GM18508 (cell line): ENCODE results near the gene C1QL2.

Source experiments
- ATAC-seq: cut with Tn5 transposase; IDR thresholded peaks from one replicate; pipeline ENCODE4 v1.9.1; 2021; ENCODE audit warnings: moderate number of reproducible peaks; ENCODE audit not compliant: insufficient read depth, unreplicated experiment

C1QL2 gene

DNA sequence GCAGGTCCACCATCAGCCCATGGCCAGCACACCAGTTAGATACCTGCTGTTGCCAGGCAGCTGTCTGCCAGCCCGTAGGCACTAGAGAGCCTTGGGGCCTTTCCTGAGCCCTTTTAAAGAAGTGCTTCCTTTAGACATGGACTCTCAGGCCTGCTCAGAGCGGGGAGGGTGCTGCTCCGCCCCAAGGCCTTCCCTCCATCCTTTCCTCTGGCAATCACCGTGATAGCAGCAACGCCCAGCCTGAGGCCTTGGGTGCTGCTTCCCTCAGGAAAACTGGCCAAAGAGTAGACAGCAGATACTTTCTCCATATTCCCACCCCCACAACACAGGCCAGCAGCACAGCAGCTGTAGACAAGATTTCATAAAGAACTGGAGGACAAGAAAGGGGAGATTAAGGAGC lies 22.3 kb upstream of the C1QL2 start:
- no peak for ATAC-seq

DNA sequence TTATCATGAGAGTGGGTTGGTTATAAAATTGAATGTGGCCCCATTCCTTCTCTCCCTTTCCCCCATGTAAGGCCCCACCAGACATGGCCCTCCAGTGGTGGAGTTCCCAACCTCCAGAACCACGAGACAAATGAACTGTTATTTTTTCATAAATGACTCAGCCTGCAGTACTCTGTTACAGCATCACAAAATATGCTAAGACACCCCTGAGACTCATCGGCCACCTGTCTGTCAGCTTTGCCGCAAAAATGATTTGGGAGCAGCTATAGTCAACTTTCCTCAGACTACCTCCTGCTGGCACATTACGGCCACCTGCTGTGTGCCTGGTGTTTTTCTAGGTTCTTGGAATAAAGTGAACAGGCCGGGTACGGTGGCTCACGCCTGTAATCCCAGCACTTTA lies 21.4 kb upstream of the C1QL2 start:
- no peak for ATAC-seq

DNA sequence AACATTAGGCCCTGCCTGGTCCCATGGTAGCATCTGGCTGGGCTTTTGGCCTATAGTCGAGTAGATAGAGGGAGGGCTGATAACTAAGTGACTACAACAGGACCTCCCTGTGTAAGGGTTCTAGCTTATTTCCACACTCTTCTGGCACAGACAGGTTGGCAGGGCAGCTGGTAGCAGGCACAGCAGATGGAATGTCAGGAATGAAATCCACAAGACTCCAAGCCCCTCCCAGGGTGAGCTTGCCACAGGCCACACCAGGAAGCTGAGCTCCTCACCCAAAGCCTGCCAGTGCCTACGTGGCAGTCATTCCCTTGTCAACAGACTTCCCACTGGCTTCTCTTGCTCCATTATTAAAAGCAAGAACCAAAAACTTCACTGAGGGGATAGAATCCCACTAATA lies 20.7 kb upstream of the C1QL2 start:
- no peak for ATAC-seq

DNA sequence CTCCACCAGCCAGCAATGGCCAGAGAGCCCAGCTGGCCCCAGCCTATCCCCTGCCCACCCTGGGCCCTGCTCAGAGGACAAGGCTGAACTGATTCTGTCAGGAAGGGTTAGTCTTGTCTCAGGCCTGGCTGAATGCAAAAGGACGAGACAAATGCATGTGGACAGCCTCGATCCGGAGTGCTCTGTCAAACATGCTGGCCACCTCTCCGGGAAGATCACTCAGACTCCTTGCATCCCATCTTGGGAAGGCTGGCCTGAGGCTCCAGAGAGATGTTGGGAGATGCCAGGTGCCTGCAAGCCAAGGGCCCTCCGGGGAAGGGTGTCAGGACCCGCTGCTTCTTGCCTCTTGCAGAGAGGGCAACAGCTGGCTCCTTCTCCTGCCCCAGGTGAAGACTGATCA lies 20.2 kb upstream of the C1QL2 start:
- no peak for ATAC-seq

DNA sequence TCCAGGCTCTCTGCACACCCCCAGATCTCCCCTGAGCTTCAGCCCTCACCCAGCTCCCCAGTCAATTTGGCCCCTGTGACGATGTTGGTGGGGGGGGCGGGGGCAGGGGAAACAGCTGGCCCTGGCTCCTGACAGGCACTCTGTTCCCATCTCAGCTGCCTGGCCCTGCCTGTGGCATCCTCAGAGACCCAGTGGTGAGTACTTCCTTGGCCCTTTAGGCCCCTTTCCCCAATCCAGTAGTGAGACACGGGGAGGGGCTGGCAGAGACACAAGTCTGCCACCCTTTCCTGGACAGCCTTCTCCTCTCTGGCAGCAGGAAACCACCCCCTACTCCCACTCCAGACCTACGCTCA lies 19.3 kb upstream of the C1QL2 start:
- no peak for ATAC-seq

DNA sequence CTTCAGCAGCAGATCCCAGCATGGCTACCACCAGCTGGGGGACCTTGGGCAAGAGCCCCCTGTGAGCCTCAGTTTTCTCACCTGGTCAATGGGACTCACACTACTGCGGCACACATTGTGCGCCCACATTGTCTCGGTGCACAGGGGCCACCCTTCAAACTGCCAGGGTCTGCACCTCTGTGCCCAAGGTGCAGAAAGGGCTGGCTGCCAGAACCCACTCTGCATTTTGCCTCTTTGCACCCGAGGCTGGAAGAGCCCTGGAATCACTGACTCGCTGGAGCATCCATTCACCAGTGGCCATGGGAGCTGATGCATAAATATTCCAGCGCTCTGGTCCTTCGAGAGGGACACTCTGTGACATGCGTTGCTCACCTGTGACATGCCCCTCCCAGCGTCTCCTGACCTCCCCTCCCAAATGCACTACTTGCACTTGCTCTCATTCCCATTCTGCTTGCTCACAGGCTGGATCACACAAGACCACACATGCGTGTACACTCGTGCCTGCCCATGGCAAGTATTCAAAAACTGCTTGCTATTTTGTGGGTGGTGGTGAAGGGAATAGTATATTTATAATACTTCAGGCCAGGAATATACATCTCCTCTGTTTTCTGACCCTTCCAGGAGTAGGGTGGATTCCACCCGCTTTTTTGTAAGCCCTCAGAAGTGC lies 18.8 kb upstream of the C1QL2 start:
- no peak for ATAC-seq

DNA sequence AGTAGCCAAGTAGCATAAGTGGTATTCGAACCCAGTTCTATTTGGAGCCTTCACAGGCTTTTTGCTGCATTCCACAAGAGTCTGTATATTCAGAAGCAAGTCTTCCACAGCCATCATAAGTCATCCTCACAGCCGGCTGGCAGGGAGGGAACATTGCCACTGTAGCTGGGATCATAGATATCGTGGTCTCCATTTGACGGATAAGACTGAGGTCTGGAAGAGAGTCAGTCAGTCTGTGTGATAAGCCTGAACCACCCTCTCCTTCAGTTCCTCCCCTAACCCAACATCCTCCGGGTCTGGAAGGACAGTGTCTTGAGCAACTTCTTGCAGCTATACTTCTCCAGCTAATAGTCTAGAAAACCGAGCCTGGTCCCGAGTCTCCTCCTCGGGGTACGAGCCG lies 17.0 kb upstream of the C1QL2 start:
- no peak for ATAC-seq

DNA sequence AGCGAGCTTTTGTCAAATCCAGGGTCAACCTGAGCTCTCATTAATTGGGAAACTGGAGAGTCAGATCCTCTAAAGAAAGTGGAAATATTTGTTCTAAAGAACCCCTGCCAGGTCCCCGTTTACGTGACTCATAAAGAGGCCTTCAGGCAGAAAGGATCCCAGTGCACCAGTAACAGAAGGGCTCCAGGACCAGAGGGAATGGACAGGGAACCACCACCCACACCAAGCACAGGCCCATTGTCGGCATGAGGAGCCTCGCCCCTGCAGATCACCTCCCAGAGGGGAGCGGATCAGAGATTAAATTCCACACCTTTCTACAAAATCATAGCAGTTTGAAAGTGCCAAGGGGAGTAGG lies 16.4 kb upstream of the C1QL2 start:
- ATAC-seq: no peak

DNA sequence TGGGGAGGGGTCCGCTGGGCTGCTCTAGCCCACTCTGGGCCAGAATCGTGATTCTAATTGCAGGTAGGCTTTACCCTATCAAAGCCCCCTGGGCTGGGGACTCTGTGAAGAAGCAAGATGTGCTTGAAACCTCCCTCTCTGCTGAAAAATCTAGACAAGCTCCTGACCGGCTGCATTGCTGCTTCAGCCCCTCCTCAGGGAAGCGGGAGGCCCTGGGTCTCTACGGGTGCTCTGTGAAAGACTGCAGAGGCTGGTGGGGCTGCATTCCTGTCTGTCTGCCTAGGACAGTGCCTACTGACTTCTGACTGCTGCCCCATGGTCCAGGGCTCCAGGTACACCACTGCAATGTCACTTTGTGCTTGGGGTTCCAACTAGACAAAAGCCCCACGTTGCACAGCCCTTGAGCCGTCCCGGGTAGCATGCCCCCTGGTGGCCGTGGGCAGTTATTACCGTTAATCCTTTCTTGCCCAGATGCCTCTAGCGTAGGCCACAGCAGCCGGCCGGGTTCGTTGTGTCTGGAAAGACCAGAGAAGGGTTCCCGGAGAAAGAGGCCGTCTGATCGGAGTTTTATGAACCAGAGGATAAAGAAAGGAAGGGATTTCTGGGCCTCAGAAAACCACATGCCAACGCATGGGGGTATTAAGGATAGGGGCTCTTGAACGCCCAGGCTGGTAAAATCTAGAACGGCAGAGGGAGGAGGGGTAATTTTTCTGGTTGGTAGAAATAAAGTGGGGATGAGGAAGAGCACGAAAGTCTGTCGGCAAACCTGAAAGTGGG lies 15.9 kb upstream of the C1QL2 start:
- ATAC-seq: no peak

DNA sequence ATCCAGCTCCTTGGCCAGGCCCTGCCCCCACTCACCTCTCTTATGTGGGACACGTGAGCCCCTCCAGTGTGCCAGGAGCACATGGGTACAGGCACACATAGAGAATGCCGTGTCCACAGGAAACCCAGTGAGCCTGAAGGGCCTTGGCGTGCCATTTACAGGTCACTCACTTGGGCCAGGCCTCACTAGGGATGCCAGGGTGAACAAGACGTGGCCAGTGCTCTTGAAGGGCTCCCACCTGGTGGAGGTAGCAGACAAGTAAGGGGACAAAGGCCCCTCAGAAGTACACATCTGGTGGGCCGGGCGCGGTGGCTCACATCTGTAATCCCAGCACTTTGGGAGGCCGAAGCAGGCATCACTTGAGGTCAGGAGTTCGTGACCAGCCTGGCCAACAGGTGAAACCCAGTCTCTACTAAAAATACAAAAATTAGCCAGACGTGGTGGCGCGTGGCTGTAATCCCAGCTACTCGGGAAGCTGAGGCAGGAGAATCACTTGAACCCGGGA lies 15.1 kb upstream of the C1QL2 start:
- ATAC-seq: no peak

DNA sequence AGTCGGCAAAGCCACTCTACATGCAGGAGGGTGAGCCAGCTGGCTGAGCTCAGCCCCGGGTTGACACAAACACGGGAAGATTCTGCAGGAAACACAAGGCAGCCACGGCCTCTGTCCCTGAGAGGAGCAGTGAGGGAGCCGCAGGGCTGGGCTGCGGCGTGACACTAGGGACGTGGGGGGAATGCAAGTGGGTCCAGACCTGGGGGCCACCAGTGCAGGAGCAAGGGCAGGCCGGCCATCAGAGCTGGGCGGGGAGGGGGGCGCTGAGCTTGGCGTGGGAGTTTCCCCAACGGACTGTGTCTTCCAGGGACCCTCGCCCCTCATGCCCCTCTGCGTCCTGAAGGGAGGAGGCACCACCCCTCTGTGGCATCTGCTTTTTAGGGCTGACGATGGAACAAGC lies 12.0 kb upstream of the C1QL2 start:
- no peak for ATAC-seq

DNA sequence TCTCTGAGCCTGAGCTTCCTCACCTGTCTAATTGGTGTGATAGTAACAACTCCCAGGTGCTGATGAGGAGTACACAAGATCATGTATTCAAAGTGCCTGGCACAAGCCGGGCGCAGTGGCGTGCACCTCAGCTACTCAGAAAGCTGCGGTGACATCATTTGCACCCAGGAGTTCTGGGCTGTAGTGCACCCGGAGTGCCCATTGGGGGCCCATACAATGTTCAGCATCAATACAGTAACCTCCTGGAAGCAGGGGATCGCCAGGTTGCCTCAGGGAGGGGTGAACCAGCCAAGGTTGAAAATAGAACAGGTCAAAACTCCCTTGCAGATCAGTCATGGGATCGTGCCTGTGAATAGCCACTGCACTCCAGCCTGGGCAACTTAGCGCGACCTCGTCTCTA lies 11.2 kb upstream of the C1QL2 start:
- no peak for ATAC-seq

DNA sequence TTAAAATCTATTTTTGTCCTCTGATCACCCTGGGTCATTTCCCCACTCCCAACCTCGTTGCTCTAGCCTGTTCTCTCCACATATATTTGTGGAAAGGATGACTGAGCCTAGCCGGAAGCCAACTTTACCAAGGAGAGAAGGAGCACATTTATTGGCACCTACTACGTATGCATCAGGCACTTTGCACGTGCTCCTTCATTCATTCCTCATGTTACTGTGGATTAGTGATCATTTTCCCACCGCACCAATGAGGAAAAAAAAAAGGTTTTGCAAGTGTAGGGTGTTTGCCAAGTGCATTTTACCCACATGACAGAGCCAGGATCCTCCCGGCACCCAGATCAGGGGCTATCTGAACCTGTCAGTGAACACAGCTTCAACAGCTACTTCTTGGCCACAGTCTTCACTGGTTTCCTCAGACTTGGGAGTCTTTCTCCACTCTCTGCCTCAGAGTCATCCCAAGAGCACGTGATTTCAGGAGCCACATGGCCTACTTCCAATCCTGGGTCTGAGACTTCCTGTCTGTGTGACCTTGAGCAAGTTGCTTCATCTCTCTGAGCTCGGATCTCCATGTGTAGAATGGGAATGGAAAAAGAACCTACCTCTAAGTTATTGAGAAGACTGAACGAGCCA lies 1.9 kb upstream of the C1QL2 start:
- ATAC-seq: no peak

DNA sequence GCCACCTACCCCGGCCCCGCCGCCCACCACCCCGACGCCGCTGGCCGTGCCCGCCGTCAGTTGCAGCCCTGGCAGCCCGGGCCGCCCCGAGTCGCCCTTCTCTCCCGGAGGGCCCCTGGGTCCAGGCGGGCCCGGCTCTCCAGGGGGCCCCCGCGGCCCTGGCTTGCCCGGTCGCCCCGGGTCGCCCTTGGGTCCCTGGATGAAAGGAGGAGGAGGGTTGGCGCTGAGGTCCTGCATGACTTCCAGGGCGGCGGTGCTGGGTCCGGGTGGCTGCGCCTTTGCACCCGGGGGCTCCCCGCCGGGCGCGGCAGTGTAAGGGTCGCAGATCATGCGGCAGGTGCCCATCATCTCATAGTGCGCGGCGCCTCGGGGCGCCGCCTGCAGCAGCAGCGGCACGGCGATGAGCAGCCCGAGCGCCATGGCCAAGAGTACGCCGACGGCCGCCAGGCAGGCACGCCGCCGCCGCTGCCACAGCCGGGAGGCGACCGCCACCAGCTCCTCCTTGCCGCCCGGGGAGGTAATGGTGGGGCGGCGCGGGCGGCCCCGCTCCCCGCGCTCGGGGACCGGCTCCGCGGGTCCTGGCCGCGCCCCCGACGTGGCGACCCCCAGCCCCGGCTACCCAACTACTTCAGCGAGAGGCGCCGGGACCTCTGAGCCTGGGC lies 570 bp downstream of the C1QL2 start:
- no peak for ATAC-seq

DNA sequence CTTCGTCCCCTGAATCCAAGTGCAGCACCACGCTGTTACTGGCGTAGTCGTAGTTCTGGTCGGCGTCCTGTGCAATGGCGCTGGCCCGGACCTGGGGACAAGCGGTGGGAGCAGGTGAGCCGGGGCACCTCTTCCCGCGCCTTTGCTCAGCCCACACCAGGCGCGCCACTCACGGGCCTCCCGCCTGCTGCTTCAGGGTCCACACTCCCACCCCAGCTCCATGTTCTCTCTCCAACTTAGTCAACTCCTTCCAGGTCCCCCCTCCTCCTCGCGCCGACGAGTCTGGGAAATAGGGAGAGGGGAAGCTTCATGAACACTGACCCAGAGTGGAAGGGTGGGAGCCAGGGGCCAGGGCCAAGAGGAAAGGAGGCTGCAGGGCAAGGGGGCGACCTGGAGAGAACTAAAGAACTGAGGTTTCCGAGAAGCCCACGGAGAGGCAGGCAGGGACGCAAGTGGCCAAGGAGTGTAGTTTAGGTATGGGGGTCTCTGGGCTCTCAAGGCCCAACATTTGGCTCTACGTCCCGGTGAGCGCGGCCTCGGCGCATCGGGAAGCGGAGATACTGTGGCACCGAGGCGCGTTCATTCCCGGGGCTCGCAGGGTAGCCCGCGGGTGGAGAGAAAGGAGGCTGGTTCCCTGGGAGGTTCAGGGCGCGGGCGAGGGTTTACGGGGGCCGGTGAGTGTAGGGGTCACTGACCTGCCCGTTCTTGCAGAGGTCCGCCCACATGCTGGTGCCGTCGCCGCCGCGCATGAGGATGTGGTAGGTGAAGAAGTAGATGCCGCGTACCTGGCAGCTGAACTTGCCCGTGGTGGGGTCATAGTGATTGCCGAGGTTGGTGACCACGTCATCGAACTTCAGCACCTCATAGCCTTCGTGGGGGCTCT lies 1.4 kb downstream of the C1QL2 start:
- ATAC-seq: no peak

DNA sequence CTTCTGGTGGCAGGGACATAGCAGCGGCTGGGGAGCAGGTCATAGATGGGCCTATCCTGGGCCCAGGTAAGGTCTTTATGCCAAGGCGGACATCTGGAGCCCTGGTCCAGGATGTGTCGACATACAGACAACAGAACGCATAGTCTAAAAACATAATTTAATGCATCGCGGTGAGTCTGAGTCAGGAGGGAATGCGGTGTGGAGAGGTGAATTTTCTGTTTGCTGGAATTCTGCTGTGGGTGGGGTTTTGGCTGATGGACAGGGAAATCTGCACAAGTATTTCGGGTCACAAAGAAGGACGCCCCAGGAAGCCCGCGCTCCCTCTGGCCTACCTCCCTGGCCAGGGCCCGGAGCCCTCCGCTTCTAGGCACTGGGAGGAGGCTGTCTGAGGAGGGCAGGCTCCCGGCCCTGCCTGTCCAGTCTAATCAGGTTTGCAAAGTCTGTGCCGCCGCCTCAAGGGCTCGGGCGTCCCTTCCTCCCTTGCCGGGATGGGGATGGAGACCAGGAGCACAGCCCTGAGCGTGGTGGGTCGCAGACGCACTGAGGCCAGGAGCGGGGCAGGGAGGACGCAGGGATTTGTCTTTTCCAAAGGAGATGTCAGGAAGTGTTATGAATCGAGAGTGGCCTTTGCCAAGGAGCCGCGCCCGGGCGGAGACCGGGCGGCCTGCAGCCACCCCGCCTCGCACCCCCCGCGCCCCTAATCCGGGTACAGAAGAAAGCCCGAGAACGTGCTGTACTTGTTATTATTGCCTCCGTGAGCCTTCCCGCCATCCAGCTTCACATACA lies 2.3 kb downstream of the C1QL2 start:
- no peak for ATAC-seq

DNA sequence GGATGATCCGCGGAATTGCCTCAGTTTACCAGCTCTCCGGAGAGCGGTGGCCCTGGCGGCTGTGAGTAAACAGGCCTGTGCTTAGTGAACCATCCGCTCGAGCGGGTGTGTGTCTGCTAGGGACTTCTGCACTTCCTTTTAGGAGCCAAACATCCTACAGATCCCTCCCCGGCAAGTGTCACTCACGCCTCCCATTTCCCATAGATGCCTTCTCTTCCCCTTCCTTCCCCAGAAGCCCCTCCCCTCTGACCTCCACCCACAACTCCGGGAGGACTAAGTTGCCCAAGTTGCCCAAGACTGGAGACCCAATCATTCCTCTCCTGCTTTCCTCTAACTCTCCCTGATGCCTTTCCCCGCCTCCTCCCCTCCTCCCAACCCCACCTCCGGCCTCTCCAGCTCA lies 2.9 kb downstream of the C1QL2 start:
- no peak for ATAC-seq

DNA sequence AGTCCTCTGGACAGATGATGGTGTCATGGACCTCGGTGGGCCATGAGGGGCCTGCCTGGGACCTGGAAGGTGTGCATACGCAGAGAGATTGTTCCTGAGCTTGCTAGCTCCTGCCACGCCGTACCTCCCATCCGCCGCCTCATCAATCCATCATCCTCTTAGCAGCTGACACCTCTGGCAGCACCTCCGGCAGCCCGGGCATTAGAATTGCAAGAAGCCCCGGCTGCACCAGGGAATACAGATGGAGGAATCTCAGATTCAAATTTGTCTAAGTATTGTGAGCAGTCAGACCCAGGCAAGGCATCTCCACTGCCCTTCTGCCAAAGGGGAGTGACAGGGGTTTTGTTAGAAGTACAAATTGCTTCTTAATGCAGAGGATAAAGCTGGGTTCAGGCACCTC lies 4.5 kb downstream of the C1QL2 start:
- ATAC-seq: no peak

DNA sequence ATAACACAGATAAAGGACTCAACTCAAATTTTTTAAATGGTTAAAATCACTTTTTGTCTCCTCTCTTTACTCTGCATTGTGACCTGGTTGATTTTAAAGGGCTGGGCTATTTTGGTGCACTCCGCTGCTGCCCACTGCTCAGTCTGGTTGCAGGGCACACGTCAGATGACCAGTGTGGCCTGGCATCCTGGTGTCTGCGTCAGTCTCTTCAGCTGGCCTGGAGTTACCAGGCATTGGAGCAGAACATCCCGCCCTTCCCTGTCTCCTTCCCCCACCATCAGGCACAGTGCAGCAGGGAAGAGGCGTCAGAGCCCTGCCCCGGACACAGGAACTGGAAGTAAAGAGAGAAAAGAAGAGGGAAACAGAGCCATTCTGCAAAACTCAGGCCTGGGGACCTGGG lies 8.9 kb downstream of the C1QL2 start:
- ATAC-seq: no peak
